Sigmoid colon (tissue), 4 donors: ENCODE measurements around the gene B4GALNT1.
"Not testable (repeated sequence)": the region's sequence is repeated elsewhere in the genome, so short reads cannot be mapped to it uniquely, and the experiment has no call there.

ENCODE experiments used
- EP300 ChIP-seq, 4 donors: sonication (generic); formaldehyde crosslinking; IDR thresholded peaks; one replicate each; pipeline ENCODE4 v1.6.1; 2017; ENCODE audit warnings: antibody characterized with exemption in 4 of 4
- POLR2A ChIP-seq, 2 donors: fragments of 450-650 bp; IDR thresholded peaks; one replicate each; pipeline ENCODE4 v1.6.1; 2016; ENCODE audit warnings: antibody characterized with exemption in 2 of 2, mild to moderate bottlenecking in 2 of 2, moderate library complexity in 2 of 2
- POLR2AphosphoS5 ChIP-seq, 4 donors: sonication (generic); formaldehyde crosslinking; IDR thresholded peaks; one replicate each; pipeline ENCODE4 v1.6.1; 2017; ENCODE audit warnings: antibody characterized with exemption in 4 of 4
- TF ChIP-seq, protein P1 (sequence below), 4 experiments: fragments of 450-650 bp in 3 of 4; fragments of 200-600 bp in 1 of 4; IDR thresholded peaks; one replicate each; pipeline ENCODE4 v1.5.1; 2016 to 2019; ENCODE audit warnings: antibody characterized with exemption in 4 of 4, mild to moderate bottlenecking in 3 of 4, moderate library complexity in 2 of 4

DNA sequence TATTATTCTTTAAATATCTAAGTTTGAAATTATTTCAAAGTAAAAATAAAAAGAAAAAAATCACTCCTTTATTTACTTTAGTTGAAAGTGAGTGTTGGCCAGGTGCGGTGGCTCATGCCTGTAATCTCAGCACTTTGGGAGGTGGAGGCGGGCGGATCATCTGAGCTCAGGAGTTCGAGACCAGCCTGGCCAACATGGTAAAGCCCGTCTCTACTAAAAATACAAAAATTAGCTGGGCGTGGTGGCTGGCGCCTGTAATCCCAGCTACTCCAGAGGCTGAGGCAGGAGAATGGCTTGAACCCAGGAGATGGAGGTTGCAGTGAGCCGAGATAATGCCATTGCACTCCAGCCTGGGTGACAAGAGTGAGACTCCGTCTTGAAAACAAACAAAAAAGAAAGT lies 3.7 kb upstream of the B4GALNT1 start:
- TF ChIP-seq, protein P1, sequence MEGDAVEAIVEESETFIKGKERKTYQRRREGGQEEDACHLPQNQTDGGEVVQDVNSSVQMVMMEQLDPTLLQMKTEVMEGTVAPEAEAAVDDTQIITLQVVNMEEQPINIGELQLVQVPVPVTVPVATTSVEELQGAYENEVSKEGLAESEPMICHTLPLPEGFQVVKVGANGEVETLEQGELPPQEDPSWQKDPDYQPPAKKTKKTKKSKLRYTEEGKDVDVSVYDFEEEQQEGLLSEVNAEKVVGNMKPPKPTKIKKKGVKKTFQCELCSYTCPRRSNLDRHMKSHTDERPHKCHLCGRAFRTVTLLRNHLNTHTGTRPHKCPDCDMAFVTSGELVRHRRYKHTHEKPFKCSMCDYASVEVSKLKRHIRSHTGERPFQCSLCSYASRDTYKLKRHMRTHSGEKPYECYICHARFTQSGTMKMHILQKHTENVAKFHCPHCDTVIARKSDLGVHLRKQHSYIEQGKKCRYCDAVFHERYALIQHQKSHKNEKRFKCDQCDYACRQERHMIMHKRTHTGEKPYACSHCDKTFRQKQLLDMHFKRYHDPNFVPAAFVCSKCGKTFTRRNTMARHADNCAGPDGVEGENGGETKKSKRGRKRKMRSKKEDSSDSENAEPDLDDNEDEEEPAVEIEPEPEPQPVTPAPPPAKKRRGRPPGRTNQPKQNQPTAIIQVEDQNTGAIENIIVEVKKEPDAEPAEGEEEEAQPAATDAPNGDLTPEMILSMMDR (IDR thresholded peaks at IDR 0.05), result not testable (repeated sequence)
- not testable (repeated sequence) for TF ChIP-seq EP300, POLR2AphosphoS5, POLR2A (IDR thresholded peaks at IDR 0.05)
